ENCODE results near the gene CNTFR.
A peak's percentile ranks its signal among the peaks of the same experiment; 100 is the strongest.

Gene CNTFR

DNA sequence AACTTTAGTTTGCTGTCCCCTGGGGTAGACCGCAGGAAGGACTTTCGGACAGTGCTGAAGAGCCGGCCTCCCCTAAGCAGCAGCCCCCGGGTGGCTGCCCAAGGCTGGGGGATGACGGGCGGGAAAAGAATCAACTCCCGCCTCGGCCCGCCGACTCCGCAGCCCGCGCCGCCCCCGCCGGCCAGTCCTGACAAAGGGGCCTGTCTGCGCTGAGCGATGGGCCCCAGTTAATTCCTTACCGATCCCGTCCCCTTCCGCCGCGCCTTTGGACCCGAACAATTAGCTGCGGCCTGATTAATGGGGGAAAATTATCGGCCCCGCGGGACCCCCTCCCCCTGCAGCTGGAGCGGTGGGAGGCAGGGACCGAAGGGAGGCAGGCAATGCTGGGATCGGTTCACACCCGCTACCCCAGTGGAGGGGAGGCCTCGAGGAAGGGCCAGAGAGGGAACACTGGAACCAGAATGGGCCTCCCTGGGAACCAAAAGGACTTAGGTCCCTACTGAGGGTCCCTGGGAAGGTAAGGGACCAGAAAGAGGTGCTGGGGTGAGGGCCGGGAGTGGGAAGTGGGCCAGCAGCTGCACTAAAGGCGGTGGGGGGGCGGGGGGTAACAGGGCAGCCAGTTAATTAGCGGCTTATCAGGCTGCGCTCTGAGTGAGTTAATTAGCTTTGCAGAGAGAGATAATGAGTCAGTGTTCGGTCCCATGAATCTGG lies 35.1 kb upstream of the CNTFR start:
- Histone ChIP-seq H3K36me3 (no peaks in the 10 kb centered on the region; a peak in 1 of 22 replicates), H3K4me2 (no peak overlapping the region), H3K9ac (no peak overlapping the region), H4K20me1 (peaks cover 0 to 34% (median 18%) of the 10 kb centered on the region in 11 experiments; a peak in 14 of 22 replicates), H3K9me3 (replicated peaks in 1 of 11) (peaks cover 18 to 42% (median 30%) of the 10 kb centered on the region in 11 experiments; a peak in 20 of 22 replicates), H3K27me3 (peaks cover 90 to 100% (median 100%) of the 10 kb centered on the region in 11 experiments), H3K27ac (no peak overlapping the region), H3K4me3 (no peak overlapping the region), H3K4me1 (peaks cover 3 to 31% (median 10%) of the 10 kb centered on the region in 10 experiments; a peak in 19 of 20 replicates)
- no peak for TF ChIP-seq Cebpa-rat (IDR thresholded peaks at IDR 0.05)

DNA sequence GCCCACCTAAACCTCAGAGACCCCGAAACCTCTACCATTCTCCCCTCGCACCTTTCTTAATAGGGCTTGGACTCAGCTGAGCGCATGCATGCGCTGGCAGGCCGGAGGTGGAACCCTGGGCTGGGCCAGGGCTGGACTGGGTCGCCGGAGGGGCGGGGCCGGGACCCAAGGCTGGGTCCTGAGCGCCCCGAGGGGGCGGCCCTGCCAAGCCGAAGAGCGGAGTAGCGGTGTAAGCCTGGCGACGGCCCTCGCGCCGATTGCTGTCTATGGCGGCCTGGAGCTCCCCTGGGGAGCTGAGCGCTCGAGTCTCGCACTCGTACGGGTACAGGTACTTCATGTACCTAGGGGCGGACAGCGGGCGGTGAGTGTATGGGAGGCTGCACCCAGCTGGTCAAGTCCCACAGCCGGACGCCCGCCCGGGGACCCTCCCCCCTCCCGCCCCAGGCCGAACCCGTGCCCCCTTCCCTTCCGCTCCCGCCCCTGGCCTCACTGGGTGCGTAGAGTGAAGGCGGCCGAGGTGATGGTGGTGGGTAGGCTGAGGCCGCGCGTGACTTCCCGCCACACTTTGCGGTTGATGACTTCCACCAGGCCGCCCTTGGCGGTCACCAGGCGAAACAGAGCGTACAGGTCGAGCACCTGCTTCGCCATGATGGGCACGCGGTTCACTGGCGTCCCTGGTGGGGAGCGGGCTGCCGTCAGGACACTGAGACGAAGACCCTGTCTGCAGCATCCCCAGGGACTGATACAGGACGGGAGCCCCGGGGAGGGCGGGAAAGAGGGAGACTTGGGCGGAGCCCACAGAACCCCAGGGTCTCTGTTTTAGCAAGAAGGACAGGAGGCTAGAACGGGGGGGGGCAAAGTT lies 34.1 kb upstream of the CNTFR start:
- H3K27me3 ChIP-seq: peaks cover 80 to 100% (median 98%) of the 10 kb centered on the region in 11 experiments

DNA sequence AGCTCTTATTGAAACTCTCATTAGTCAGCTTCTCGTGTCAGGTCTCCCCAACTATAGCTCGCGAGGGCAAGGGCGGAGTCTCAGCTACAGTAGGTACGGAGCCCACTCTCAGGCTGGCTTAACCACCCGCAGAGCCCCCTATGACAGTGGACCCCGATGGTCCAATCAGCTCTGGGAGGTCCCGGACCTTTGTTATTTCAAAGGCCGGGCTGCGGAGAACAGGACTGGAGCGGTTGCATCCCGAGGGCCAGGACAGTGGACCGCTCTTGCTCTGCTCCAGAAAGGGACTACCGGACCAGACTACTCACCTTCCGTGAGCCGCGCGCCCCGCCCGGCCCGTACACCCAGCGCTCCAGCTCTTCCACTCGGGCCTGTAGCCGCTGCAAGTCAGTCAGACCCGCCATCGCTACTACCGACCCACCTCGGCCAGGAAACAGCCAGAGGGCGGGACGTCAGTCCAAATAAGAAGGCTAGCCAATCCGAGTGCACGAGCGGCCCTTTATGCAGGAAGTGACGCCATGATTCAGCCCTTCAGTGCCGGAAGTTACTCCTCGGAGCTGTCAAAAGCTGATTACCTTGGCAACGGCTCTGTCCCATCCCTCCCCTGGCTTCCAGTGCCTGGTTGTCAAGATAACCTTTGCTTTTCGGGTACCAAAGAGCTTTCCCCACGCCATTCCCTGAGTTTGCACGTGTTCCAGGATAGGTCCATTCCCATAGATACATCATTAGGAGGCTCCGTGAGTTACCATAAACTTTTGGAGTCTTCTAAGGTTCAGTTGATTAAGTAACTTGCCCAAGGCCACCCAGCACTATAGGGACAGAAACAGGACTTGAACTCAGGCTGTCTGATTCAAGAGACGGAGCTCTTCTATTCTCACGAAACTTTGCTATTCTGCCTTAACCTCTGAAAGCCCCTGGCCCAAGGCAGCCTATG lies 30.8 kb upstream of the CNTFR start, which contains the start of gene DCTN3:
TSS of gene DCTN3 (minus strand) at position 435 of the 934 bp plus-strand sequence. CDS start at position 404, 31 bp downstream.
- peak within 1 kb of the TSS in 10 of 11 experiments; percentile 32 to 69 (median 54); a peak in 15 of 22 replicates for H3K27ac ChIP-seq
- TF ChIP-seq Cebpa-rat (IDR thresholded peaks at IDR 0.05): no peak
- peaks cover 6 to 16% (median 11%) of the 10 kb centered on the region in 10 experiments; a peak in 17 of 20 replicates for H3K4me1 ChIP-seq
- peaks cover 47 to 72% (median 65%) of the 10 kb centered on the region in 11 experiments for H3K27me3 ChIP-seq
- peaks cover 0 to 30% (median 20%) of the 10 kb centered on the region in 11 experiments; a peak in 14 of 22 replicates for H3K36me3 ChIP-seq
- H3K9me3 ChIP-seq (replicated peaks in 1 of 11): peaks cover 18 to 44% (median 30%) of the 10 kb centered on the region in 11 experiments; a peak in 20 of 22 replicates
- peaks cover 0 to 5% (median 0%) of the 10 kb centered on the region in 11 experiments; a peak in 3 of 22 replicates for H4K20me1 ChIP-seq
- H3K4me3 ChIP-seq: peak within 1 kb of the TSS; percentile 70 to 80 (median 74)
- H3K4me2 ChIP-seq: peak within 1 kb of the TSS; percentile 75 to 90 (median 85)
- peak within 1 kb of the TSS; percentile 67 to 79 (median 77); a peak in 21 of 22 replicates for H3K9ac ChIP-seq

More for the DNA sequence above, 34.1 kb upstream of the CNTFR start:
- no peak for TF ChIP-seq Cebpa-rat (IDR thresholded peaks at IDR 0.05)
- Histone ChIP-seq H3K9ac (no peak overlapping the region), H3K4me2 (no peak overlapping the region), H3K4me1 (peaks cover 8 to 28% (median 15%) of the 10 kb centered on the region in 10 experiments; a peak in 19 of 20 replicates), H3K27ac (no peak overlapping the region), H3K4me3 (0 out of 20 replicates have a peak overlapping the region, but pooled peaks of 1 of the 10 experiments have one; percentile 31), H3K36me3 (peaks cover 0 to 2% (median 0%) of the 10 kb centered on the region in 11 experiments; a peak in 2 of 22 replicates), H4K20me1 (peaks cover 0 to 24% (median 11%) of the 10 kb centered on the region in 11 experiments; a peak in 13 of 22 replicates), H3K9me3 (replicated peaks in 1 of 11) (peaks cover 18 to 44% (median 30%) of the 10 kb centered on the region in 11 experiments; a peak in 20 of 22 replicates)

DNA sequence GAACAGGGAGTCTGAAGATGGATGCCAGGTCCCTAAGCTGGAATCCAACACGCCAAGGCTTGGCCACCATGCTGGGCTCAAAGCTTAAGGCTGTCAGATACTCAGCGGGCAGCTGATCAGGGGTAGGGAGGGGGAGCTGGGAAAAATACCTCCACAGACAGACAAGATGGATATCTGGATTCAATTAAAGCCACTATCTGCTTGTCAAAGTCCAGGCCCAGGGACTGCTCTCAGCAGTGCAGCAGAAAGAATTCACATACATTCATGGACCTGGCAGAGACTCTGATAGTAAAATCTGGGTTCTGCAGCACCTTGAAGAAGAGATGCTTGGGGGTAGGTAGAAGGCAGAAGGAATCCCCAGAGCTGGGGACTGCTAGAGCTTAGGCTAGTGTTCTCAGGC lies 25.6 kb upstream of the CNTFR start:
- H3K27ac ChIP-seq: no peak overlapping the region
- no peak overlapping the region for H3K9ac ChIP-seq
- peaks cover 0 to 8% (median 4%) of the 10 kb centered on the region in 11 experiments; a peak in 16 of 22 replicates for H3K9me3 ChIP-seq (replicated peaks in 1 of 11)
- peaks cover 26 to 36% (median 33%) of the 10 kb centered on the region in 10 experiments for H3K4me1 ChIP-seq
- H3K4me3 ChIP-seq: no peak overlapping the region
- H3K36me3 ChIP-seq: peaks cover 0 to 37% (median 22%) of the 10 kb centered on the region in 11 experiments; a peak in 15 of 22 replicates
- no peak for TF ChIP-seq Cebpa-rat (IDR thresholded peaks at IDR 0.05)
- peaks cover 5 to 20% (median 13%) of the 10 kb centered on the region in 11 experiments; a peak in 21 of 22 replicates for H3K27me3 ChIP-seq
- no peak overlapping the region for H3K4me2 ChIP-seq
- H4K20me1 ChIP-seq: no peaks in the 10 kb centered on the region

DNA sequence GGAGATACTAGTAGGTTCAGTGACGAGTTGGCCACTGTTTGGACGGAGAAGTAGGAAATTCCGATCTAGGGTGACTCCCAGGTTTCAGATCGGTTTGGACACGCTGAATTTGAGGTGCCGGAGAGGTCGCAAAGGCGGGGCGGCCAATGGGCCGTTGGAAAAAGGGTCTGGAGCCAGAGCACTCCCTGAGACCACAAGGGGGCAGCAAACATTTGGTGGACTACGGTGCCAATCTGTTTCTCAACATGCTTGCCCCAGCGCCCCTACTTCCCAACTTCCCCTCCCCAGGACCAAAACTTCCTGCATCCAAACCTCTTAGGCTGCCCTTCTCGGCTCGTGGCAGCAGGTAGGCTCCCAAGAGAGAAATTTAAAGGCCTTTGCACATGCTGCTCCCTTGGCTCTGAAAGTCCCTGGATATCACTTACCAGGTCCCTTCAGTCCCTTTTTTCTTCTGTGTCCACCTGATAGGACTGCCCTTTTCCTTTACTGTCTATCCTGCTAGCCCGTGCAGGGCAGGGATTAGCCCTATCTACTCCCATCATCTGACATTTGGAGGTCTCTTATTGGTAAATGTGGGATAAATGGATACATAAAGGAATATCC lies 23.4 kb upstream of the CNTFR start:
- Histone ChIP-seq H4K20me1 (no peaks in the 10 kb centered on the region), H3K36me3 (peaks cover 0 to 33% (median 18%) of the 10 kb centered on the region in 11 experiments; a peak in 15 of 22 replicates), H3K9me3 (replicated peaks in 1 of 11) (0 out of 22 replicates have a peak, but pooled peaks cover 0 to 5% (median 0%) of the 10 kb centered on the region in 11 experiments), H3K4me1 (peaks cover 19 to 29% (median 26%) of the 10 kb centered on the region in 10 experiments), H3K4me2 (peak overlapping the region; percentile 92 to 99 (median 97)), H3K27me3 (no peaks in the 10 kb centered on the region; a peak in 1 of 22 replicates), H3K4me3 (peak overlapping the region; percentile 71 to 88 (median 80)), H3K27ac (peak overlapping the region in 9 of 11 experiments; percentile 87 to 97 (median 95); a peak in 18 of 22 replicates), H3K9ac (peak overlapping the region; percentile 89 to 96 (median 94))
- TF ChIP-seq Cebpa-rat (IDR thresholded peaks at IDR 0.05): no peak; a peak in 1 of 22 replicates

DNA sequence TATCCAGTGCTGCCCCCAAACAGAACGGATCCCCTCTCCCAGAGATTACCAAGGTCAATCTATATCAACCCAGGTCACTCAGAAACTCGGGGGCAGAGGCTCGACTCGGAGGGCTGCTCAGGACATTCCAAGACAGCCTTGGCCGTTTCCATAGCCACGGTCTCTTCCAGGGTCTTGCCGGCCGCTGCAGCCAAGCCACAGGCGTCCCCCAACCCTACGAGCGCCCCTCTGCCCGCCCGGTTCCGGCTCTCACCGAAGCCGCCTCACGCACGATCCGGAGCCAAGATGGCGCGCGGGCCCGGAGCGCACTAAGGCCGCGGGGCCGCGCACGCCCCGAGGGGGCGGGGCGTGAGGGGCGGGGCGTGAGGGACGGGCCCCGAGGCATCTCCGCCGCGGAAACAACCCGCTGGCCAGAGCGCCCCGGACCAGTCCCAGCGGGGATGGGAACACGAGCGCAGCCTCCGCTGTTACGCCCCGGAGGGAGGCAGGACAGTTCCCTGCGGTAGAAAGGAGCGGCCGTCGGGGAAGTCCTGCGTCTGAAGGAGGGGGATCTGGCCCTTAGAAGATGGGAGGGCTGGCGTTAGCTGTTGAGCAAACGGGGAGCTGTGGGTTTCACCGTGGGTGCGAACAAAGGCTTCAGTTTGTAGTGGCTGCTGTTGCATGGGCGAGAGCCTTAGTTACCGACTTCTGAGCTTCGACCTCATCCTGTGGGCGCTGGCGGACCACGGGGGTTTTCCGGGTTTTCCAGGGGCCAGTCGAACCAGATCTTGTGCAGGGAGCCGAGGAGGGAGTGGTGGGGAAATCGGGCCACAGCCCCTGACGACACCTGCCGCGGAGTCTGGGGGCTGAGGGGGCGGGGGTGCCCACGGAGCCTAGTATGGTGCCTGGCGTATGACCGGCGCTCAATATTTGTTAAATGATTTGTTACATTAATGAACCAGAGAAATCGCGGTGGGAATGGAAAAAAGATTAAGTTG lies 22.6 kb upstream of the CNTFR start, which contains the start of gene RPP25L:
TSS of gene RPP25L (minus strand) at position 287 of the 977 bp plus-strand sequence. CDS start 801 bp downstream, outside the sequence.
- H4K20me1 ChIP-seq: no peaks in the 10 kb centered on the region
- H3K9me3 ChIP-seq (replicated peaks in 1 of 11): 0 out of 22 replicates have a peak, but pooled peaks cover 0 to 5% (median 0%) of the 10 kb centered on the region in 11 experiments
- peak within 1 kb of the TSS; percentile 87 to 97 (median 94) for H3K27ac ChIP-seq
- H3K4me1 ChIP-seq: peaks cover 19 to 29% (median 26%) of the 10 kb centered on the region in 10 experiments
- peak within 1 kb of the TSS; percentile 92 to 99 (median 97) for H3K4me2 ChIP-seq
- no peak; a peak in 1 of 22 replicates for TF ChIP-seq Cebpa-rat (IDR thresholded peaks at IDR 0.05)
- peak within 1 kb of the TSS; percentile 89 to 96 (median 94) for H3K9ac ChIP-seq
- H3K27me3 ChIP-seq: no peaks in the 10 kb centered on the region; a peak in 1 of 22 replicates
- H3K36me3 ChIP-seq: peaks cover 0 to 25% (median 12%) of the 10 kb centered on the region in 11 experiments; a peak in 13 of 22 replicates
- H3K4me3 ChIP-seq: peak within 1 kb of the TSS; percentile 71 to 88 (median 80)

All from BLaER1 treated with 17β-estradiol and CSF1 and Interleukin-3, amounts not matched to agents 10 nM and 100 nM (cell line).